Fibroblast of the aortic adventitia (primary cell): ENCODE data around the gene PCDHB1. TPM values are rescaled to one million over a fixed set of nuclear protein-coding genes. Genes with fewer than 3 reads are reported as not detected.
A peak's percentile ranks its signal among the peaks of the same experiment; 100 is the strongest.

Source experiments
- DNase-seq: peaks from one replicate; pipeline ENCODE4 v3.0.0-alpha.2; 2010; ENCODE audit warnings: low read depth
- H3K4me3 ChIP-seq: 2 replicates; pipeline ENCODE4 v1.5.1; 2011; ENCODE audit warnings: low read depth, mild to moderate bottlenecking, control low read depth, low read length, moderate library complexity
- CTCF ChIP-seq: IDR thresholded peaks from 2 replicates; pipeline ENCODE4 v1.5.1; 2011; ENCODE audit warnings: mild to moderate bottlenecking, low read length, control low read depth, inconsistent platforms; ENCODE audit not compliant: insufficient read depth
- total RNA-seq: library from RNA; depleted of rRNA; stranded (reverse); fragments of >200 nt; gene quantifications from 2 replicates; pipeline ENCODE4 v1.2.3, GENCODE V29; 2012; ENCODE audit warnings: low replicate concordance

The PCDHB1 gene
- not detected in 2 replicates for total RNA-seq

DNA sequence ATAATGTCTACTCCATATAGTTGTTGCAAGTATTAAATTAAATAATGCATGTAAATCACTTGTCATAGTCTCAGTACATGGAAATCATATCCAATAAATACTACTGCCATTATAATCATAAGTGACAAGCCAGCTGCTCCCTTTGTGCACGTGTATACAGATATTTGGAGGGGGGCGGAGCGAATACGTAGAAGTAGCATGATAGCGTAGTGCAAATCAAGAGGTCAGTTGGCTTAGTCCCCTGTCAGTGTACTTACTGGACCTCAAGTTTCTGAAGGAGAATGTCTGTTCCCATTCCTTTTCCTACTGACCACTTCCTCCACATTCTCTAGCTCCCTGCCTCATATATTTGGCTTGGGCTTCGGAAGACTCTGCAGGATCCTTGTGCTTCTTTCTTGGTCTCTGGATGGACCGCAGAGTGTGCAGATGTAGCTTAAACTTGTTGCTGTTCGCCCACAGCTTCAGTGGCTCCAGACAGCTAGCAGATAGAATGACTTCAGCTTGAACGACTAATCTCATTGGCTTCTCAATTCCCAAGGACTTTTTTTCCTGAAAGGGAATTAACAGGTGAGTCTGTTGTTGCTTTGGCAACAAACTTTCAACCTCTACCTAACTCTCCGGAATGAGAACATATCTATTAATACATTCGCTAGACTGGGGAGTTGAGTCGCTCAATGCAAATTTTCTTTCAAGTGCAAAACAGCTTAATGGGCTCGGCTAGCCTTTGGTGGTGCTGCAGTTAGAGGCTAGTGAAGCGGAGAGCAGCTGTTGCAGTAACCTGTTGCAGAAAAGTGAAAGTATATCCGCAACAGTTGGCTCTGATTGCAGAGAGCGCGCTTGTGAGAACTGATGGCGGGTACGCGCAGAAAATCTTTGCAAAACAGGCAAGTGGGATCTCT lies at the start of gene PCDHB1:
TSS of gene PCDHB1 (plus strand) at position 753 of the 899 bp plus-strand sequence. CDS start at position 850, 97 bp downstream.
- peak within 1 kb of the TSS; percentile 9 for H3K4me3 ChIP-seq
- no peak for DNase-seq

DNA sequence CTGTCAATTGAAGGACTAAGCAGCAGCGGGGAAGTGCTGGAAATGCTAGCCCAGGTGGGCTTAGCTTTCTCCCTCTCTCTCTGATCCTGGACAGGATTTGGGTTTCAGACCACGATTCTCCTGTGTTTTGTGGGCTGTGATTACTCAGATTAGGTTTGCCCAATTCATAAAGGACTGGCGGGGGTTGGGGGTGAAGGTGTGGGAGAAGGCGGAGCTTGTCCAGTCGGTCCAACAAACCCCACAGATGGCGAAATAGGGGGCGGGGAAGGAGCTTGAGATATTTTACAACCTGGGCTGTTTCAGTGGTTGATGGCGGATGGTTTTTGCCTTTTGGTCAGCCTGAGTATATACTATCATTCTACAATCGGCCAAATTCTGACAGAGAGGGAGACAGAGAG lies 49.7 kb upstream of the PCDHB1 start:
- no peak overlapping the region for H3K4me3 ChIP-seq
- DNase-seq: no peak
- no peak for TF ChIP-seq CTCF

More for the DNA sequence above, at the start of gene PCDHB1:
- TF ChIP-seq CTCF: no peak

DNA sequence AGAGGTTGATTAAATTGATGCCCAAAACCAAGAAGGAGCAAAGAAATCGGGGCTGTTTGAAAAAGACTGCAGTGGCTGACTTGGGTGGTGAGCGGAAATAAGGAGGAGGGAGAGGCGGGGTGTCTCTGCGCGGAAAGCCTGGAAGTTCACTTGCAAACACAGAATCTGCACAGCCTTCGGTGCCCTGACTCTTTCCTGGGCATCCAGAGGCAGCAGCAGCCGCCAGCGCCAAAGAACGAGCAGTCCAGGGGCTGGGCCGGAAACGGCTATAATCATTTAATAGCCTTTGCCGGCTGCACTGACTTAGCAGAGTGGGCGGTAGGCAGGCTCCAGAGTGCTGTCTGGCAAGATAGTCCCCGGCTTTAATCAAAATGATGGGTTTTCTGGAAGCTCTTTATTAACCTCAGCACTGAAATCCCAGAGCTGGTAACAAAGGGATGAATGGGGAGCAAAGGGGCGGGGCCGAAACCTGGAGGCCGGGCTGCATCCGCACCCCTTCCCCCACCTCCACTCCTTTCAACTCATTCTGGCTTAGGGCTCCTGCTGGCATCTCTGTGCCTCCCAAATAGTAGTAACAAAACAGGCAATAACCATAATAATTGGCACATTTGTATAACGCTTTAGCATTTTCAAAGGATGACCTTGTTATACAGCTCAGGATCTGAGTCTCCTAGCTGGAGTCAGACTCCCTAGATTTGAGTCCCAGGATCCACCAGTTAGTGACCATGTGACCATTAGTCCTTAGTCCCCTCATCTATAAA lies 49.1 kb upstream of the PCDHB1 start:
- TF ChIP-seq CTCF: no peak
- H3K4me3 ChIP-seq: no peak overlapping the region

DNA sequence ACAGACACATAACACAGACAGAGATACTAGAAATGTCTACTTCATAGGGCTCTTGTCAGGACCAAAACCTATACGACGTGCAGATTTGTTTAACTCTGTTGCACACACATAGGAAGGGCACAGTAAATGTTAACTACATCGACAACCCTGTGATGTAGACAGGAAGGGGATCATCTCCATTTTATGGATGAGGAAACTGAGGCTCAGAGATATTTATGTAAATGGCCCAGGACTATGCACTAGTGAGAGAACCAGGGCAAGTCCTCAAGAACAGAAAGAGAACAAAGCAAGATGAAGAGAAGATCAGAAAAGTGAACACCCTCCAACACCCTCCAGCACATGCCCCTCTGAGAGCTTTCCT lies 48.6 kb upstream of the PCDHB1 start:
- H3K4me3 ChIP-seq: no peak overlapping the region
- no peak for TF ChIP-seq CTCF
- no peak for DNase-seq

More for the DNA sequence above, 49.1 kb upstream of the PCDHB1 start:
- DNase-seq: no peak

- DNase-seq: no peak
- no peak overlapping the region for H3K4me3 ChIP-seq
- no peak for TF ChIP-seq CTCF
Observed at GRCh38 chr5:141003031-141003430, 48.1 kb upstream of the PCDHB1 start.

- DNase-seq: no peak
Observed at GRCh38 chr5:141003791-141004611, 47.2 kb upstream of the PCDHB1 start.

More at GRCh38 chr5:141003791-141004611, 47.2 kb upstream of the PCDHB1 start:
- no peak overlapping the region for H3K4me3 ChIP-seq
- TF ChIP-seq CTCF: no peak
